HG03558 (cell line): ENCODE results near the gene CENPH.
"Not testable (repeated sequence)": the region's sequence is repeated elsewhere in the genome, so short reads cannot be mapped to it uniquely, and the experiment has no call there.

Source experiments
- ATAC-seq: cut with Tn5 transposase; IDR thresholded peaks from one replicate; pipeline ENCODE4 v1.9.1; 2021; ENCODE audit warnings: moderate number of reproducible peaks; ENCODE audit not compliant: unreplicated experiment; ENCODE audit errors: extremely low read depth

Gene CENPH, protein sequence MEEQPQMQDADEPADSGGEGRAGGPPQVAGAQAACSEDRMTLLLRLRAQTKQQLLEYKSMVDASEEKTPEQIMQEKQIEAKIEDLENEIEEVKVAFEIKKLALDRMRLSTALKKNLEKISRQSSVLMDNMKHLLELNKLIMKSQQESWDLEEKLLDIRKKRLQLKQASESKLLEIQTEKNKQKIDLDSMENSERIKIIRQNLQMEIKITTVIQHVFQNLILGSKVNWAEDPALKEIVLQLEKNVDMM

DNA sequence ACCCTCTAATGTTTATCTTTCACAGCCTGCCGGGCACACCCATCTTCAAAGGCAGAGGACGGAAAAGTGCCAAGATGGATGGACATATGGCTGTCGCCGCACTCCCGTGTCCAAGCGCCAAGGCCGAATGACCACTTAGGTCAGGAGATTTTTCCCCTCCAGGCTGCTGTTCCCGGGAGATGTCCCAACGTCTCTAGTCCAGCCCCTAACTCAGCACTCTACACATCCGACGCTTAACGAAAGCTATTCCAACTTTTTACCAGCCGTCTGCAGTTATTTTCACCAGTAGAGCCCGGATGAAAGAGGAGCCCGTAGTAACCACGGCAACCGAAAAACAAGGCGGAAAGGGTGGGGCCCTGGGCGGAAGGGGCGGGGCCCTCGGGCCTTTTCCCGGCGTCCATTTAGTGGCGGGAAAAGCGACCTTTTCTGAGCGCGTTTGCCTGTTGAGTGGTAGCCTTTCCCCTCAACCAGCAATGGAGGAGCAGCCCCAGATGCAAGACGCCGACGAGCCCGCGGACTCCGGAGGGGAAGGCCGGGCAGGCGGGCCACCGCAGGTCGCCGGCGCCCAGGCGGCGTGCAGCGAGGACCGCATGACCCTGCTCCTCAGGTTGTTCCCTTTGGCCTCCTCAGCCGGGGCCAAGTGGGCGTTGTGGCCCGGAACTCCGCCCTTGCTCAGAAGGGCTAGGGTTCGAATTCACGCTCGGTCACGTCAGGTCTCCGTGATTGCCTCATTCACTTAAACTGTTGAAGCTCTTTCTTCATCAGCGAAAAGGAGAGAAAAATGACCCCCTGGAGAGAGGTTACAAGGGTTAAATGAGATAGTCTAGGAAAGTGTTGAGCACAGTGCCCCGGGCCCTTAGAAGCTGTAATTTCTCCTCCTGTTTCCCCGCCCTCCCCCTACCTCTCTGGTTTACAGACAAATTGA lies at the start of gene CENPH:
Gene CENPH (plus strand): TSS at position 422 of the 925 bp plus-strand sequence. CDS start 52 bp downstream, at position 474.
- peak; percentile 84 for ATAC-seq

DNA sequence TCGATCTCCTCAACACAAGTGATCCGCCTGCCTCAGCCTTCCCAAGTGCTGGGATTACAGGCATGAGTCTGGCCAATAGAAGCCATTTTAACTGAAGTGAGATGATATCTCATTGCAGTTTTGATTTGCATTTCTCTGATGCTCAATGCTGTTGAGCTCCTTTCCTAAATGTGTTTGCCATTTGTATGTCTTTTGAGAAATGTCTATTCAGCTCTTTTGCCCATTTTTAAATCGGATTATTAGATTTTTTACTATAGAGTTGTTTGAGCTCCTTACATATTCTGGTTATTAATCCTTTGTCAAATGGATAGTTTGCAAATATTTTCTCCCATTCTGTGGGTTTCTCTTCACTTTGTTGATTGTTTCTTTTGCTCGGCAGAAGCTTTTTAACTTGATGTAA lies 49.1 kb upstream of the CENPH start:
- ATAC-seq = not testable (repeated sequence)

DNA sequence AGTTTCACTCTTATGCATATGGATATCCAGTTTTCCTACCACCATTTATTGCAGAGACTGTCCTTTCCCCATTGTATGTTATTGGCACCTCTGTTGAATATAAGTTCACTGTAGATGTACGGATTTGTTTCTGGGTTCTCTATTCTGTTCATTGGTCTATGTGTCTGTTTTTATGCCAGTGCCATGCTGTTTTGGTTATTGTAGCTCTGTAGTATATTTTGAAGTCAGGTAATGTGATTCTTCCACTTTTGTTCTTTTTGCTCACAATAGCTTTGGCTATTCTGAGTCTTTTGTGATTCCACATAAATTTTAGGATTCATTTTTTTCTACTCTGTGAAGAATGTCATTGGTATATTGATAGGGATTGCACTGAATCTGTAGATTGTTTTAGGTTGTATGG lies 48.6 kb upstream of the CENPH start:
- ATAC-seq = no peak

DNA sequence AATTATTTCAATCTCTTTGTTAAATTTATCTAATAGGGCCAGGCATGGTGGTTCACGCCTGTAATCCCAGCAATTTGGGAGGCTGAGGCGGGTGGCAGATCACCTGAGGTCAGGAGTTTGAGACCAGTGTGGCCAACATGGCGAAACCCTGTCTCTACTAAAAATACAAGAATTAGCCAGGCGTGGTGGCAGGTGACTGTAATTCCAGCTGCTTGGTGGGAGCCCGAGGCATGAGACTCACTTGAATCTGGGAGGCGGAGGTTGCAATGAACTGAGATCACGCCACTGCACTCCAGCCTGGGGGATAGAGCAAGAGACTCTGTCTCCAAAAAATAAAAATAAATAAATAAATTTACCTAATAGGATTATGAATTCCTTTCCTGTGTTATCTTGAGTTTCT lies 40.8 kb upstream of the CENPH start:
- ATAC-seq = not testable (repeated sequence)

DNA sequence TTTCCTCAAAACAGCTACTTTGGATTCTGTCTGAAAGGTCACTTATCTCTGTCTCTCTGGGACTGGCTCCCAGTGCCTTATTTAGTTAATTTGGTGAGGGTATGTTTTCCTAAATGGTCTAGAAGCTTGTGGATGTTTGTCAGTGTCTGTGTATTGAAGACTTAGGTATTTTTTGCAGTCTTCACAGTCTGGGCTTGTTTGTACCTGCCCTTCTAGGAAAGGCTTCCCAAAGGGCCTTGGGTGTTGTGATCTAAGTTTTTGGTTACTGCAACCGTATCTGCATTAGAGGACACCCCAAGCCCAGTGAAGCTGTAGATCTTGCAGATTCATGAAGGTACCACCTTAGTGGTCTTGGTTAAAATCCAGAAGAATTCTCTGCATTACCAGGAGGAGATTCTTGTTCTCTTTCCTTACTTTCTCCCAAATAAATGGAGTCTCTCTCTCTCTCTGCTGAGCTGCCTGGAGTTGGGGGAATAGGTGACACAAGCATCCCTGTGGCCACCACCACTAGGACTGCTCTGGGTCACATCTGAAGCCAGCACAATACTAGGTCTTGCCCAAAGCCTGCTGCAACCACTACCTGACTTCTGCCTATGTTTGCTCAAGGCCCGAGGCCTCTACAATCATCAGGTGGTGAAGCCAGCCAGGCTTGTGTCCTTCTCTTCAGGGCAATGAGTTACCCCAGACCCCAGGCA lies 40.3 kb upstream of the CENPH start:
- no peak for ATAC-seq

DNA sequence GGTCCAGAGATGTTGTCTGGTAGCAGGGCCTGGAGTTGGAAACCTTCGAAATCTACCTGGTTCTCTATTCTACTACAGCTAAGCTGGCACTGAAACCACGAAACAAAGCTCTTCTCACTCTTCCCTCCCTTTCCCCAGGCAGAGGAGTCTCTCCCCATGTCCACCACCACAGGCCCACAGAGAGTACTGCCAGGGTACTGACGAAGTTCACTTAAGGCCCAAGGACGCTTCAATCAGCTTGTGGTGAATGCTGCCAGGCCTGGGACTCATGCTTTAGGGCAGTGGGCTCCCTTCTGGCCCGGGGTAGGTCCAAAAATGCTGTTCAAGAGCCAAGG lies 39.7 kb upstream of the CENPH start:
- no peak for ATAC-seq

DNA sequence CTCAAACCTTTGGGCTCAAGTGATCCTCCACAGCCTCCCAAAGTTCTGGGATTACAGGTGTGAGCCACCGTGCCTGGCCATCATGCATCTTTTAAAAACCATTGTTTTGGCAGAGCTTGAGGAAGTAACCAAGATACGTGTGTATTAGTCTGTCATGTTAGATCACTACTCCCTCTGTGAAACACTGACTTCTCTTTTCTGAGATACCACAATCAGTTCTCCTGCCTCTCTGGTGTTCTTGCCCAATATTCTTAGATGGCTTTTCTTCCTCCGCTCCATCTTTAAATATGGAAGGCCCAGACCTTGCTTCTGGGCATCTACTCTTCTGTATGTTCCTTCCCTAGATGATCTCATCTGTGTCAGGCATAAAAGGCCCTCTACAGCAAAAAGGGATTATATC lies 36.7 kb upstream of the CENPH start:
- ATAC-seq = no peak

DNA sequence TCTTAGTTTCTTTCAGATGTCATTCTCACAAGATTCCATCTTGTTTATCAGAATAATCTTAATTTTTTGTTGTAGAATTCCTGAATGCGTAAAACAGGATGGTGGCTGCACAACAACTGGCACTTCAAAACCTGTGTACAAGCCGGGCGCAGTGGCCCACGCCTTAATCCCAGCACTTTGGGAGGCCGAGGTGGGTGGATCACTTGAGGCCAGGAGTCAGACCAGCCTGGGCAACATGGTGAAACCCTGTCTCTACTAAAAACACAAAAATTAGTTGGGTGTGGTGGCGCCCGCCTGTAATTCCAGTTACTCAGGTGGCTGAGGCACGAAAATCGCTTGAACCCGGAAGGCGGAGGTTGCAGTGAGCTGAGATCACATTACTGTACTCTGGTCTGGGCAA lies 32.9 kb upstream of the CENPH start:
- no peak for ATAC-seq

DNA sequence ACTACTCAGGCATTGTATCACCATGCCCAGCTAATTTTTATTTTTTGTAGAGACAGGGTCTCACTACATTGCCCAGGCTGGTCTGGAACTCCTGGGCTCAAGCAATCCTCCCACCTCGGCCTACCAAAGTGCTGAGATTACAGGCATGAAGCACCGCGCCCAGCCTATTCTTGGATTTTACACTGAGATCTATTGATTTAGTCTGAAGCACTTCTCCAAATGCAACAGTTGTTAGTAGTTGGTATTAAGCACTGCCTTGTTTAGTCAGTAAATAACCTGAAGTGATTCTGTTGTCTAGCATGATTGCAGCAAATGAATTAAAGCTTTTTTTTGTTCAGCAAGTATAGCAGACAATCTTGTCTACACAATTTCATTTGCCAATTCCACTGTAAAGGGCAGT lies 31.3 kb upstream of the CENPH start:
- ATAC-seq = no peak

DNA sequence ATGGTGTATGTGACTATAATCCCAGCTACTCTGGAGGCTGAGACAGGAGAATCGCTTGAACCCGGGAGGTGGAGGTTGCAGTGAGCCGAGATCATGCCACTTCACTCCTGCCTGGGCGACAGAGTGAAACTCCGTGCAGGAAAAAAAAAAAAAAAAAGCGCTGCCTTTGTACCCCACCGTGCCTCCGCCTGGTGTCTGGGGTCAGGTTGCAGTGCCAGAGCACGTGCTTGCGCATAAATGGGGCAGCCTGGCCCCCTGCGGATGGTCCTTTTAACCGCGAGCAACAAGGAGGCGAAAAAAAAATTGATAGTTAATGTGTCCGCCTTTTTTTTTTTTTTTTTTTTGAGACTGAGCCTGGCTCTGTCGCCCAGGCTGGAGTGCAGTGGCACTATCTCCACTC lies 28.7 kb upstream of the CENPH start:
- no peak for ATAC-seq

DNA sequence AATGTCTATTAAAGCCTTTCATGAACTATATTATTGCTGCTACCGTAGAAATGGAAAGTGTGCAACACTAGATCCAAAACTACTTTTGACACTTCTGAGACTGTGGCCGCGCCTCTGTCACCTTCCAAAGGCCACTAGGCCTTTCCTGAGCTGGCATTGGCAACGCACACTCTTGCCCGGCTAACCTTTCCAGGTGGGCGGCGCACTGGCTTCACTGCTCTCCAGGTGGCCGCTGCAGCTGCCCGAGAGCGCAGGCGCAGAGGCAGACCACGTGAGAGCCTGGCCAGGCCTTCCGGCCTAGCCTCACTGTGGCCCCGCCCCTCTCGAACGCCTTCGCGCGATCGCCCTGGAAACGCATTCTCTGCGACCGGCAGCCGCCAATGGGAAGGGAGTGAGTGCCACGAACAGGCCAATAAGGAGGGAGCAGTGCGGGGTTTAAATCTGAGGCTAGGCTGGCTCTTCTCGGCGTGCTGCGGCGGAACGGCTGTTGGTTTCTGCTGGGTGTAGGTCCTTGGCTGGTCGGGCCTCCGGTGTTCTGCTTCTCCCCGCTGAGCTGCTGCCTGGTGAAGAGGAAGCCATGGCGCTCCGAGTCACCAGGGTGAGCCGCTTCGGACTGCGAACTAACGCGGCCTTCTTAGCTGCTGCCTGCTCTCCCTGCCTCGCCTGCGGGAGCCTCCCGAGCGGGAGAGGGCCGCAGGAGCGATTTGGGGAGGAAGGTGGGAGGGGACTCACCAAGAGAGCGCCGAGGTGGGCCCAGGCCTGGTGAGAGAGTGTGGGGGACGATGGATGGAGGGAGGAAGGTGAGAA lies 22.5 kb upstream of the CENPH start, which contains the start of gene CCNB1:
Gene CCNB1 (plus strand): TSS at position 465 of the 807 bp plus-strand sequence. CDS start 113 bp downstream, at position 578.
- peak; percentile 97 for ATAC-seq

DNA sequence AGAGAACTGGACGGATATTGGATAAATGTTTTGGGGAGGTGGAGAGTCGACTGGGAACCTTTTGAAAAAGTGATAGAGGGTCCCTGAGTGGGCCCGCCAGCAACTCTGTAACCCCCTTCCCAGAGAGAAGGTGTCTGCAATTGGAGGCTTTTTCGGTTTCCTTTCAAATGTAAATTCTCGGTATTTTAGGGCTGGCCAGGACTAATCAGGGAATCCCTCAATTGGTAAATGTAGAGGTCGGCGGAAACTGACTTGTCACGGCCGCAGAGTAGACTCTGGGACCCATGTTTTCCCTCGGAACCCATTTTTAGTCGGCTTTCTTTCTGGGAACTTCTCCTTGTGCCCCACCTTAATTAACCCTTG lies 21.9 kb upstream of the CENPH start:
- no peak for ATAC-seq

DNA sequence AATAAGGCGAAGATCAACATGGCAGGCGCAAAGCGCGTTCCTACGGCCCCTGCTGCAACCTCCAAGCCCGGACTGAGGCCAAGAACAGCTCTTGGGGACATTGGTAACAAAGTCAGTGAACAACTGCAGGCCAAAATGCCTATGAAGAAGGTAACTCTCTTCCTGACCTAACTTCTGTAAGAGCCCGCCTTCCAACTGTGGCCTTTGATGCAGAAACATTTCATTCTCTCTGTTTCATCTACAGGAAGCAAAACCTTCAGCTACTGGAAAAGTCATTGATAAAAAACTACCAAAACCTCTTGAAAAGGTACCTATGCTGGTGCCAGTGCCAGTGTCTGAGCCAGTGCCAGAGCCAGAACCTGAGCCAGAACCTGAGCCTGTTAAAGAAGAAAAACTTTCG lies 21.5 kb upstream of the CENPH start:
- no peak for ATAC-seq

DNA sequence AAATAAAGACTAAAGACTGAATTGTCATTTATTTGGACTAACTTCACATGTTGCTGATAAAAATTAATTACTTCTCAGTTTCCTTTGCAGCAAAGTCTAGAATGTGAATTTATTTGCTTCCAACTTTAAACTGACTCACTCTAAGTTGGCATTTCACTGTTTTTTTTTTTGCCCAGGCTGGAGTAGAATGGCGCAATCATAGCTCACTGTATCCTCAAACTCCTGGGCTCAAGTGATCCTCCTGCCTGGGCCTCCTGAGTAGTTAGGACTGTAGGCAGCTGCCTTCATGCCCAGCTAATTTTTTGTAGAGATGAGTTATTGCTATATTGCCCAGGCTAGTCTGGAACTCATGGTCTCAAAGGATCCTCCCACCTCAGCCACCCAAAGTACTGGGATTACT lies 18.9 kb upstream of the CENPH start:
- ATAC-seq = no peak

DNA sequence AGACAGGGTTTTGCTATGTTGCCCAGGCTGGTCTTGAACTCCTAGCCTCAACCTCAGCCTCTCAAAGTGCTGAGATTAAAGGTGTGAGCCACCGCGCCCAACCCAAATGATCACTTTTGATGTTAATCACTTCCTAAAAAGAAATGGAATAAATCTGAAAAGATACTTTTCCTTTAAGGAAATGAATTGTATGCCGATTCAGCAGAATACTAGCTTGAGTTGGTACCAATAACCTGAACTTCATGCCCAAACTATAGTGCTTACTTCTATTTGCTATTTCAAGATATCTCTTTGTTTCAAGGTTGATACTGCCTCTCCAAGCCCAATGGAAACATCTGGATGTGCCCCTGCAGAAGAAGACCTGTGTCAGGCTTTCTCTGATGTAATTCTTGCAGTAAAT lies 18.4 kb upstream of the CENPH start:
- ATAC-seq = no peak

DNA sequence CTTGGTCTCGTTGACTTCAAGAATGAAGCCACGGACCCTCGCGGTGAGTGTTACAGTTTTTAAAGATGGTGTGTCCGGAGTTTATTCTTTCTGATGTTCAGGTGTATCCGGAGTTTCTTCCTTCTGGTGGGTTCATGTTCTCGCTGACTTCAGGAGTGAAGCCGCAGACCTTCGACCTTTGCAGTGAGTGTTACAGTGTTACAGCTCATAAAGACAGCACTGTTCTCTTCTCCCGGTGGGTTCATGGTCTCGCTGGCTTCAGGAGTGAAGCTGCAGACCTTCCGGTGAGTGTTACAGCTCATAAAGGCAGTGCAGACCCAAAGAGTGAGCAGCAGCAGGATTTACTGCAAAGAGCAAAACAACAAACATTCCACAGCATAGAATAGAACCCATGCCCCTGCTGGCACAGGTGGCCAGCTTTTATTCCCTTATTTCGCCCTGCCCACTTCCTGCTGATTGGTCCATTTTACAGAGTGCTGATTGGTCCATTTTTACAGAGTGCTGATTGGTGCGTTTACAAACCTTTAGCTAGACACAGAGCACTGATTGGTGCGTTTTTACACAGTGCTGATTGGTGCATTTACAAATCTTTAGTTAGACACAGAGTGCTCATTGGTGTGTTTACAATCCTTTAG lies 7.6 kb upstream of the CENPH start:
- ATAC-seq = not testable (repeated sequence)

DNA sequence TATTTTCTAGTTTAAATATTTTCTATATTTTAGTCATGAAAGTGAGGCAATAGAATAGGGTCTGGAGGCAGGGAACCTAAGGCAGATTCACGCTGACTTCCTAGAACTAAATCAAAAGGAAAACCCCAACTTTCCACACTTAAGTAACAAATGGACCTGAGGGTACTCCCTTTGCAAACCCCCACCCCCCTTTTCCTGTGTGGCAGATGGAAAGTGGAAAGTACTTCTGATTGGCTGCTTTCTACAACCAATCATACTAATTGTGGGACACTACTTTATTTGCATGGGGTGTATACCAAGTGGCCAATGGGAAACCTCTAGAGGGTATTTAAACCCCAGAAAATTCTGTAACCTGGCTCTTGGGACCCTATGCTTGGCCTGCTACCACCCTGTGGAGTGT lies 4.8 kb upstream of the CENPH start:
- no peak for ATAC-seq

DNA sequence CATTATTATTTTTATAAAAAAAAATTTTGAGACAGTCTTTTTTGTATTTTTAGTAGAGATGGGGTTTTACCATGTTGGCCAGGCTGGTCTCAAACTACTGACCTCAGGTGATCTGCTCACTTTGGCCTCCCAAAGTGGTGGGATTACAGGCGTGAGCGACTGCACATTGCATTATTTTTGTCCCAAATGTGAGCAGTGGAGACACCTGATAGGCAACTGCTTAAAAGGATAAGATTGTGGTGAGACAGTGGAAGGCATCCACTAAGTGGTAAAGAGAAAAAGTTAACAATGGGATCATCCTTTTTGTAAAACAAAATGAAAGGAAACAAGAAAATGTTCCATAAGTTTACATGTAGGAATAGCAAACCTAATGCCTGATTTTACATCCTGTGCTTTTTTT lies 2.0 kb upstream of the CENPH start:
- no peak for ATAC-seq

DNA sequence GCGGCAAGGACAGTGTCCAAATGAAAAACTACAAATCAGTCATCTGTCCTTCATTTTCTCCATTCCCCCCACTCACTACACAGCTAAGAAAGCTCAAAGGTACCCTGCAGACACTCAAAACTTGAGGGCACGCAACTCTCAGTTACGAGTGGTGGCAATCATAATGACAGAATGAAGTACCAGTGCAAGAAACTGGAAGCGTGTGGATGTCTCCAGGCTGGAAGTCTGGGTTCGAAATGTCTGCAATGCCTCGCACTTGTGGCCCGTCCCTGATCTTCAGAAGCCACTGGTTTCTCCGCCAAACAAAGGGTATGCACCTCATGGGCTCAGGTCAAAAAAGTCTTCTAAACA lies 597 bp upstream of the CENPH start:
- ATAC-seq = no peak

DNA sequence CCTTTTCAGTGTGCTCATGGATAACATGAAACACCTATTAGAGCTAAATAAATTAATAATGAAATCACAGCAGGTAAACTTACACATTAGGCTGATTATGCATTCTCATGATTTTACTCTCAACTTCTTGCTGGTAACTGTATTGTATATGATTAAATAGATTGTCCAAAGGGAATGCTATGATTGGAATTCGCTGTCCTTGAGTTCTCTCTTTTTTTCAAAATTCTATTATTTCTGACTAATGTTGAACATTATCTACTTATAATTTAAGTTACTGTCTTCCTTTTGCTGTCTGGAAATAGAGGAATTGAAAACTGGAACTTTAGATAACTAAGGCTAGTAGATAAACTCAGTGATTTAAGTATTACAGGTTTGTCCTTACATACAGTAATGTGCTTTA lies 13.1 kb downstream of the CENPH start:
- ATAC-seq = no peak
